Neuronal stem cell (in vitro differentiated cells): ENCODE measurements around the gene SIGLEC9.

ENCODE experiments used
- DNase-seq: peaks from one replicate; pipeline ENCODE4 v3.0.0-alpha.2; 2013; ENCODE audit warnings: low spot score
- H2AFZ ChIP-seq: one replicate; pipeline ENCODE4 v1.6.1; 2013; ENCODE audit warnings: mild to moderate bottlenecking, low read length, inconsistent platforms
- H2AK5ac ChIP-seq: 2 replicates; pipeline ENCODE4 v1.6.1; 2013; ENCODE audit warnings: low read depth, mild to moderate bottlenecking, inconsistent platforms, low read length, moderate library complexity, mixed read lengths
- H2BK120ac ChIP-seq: 2 replicates; pipeline ENCODE4 v1.6.1; 2013; ENCODE audit warnings: low read depth, mild to moderate bottlenecking, inconsistent platforms, low read length, moderate library complexity, mixed read lengths
- H2BK12ac ChIP-seq: one replicate; pipeline ENCODE4 v1.6.1; 2013; ENCODE audit warnings: low read length, inconsistent platforms
- H2BK15ac ChIP-seq: 2 replicates; pipeline ENCODE4 v1.6.1; 2013; ENCODE audit warnings: mild to moderate bottlenecking, low read length, inconsistent platforms, mixed read lengths
- H2BK5ac ChIP-seq: one replicate; pipeline ENCODE4 v1.6.1; 2013; ENCODE audit warnings: inconsistent platforms, mild to moderate bottlenecking, low read length, moderate library complexity
- H3K14ac ChIP-seq: one replicate; pipeline ENCODE4 v1.6.1; 2013; ENCODE audit warnings: low read length, inconsistent platforms
- H3K18ac ChIP-seq: 2 replicates; pipeline ENCODE4 v1.6.1; 2013; ENCODE audit warnings: low read length, inconsistent platforms
- H3K23ac ChIP-seq: 2 replicates; pipeline ENCODE4 v1.6.1; 2013; ENCODE audit warnings: low read depth, mild to moderate bottlenecking, mixed read lengths, low read length, inconsistent platforms; ENCODE audit not compliant: poor library complexity
- H3K27ac ChIP-seq: replicated peaks from 3 replicates; pipeline ENCODE4 v1.5.1; 2013; ENCODE audit warnings: low read length, inconsistent platforms
- H3K27me3 ChIP-seq, 3 experiments: 2 replicates each; pipeline ENCODE4 v1.6.1; 2013; ENCODE audit warnings: low read length in 3 of 3, mild to moderate bottlenecking in 2 of 3, inconsistent platforms in 1 of 3, low read depth in 1 of 3, mixed read lengths in 1 of 3, moderate library complexity in 1 of 3; ENCODE audit not compliant: control insufficient read depth in 3 of 3, insufficient read depth in 3 of 3
- H3K36me3 ChIP-seq, 2 donors: replicated peaks in 1 of 2; 2 replicates each; pipeline ENCODE4 v1.6.1; 2013; ENCODE audit warnings: low read length in 2 of 2; ENCODE audit not compliant: control insufficient read depth in 2 of 2, insufficient read depth in 2 of 2
- H3K4ac ChIP-seq: 2 replicates; pipeline ENCODE4 v1.6.1; 2013; ENCODE audit warnings: inconsistent platforms, mild to moderate bottlenecking, low read length, moderate library complexity
- H3K4me1 ChIP-seq, 2 donors: 1 replicate in 1 of 2; 2 replicates in 1 of 2; pipeline ENCODE4 v1.6.1; 2013; ENCODE audit warnings: low read length in 2 of 2, low read depth in 1 of 2; ENCODE audit not compliant: control insufficient read depth in 2 of 2, insufficient read depth in 1 of 2
- H3K4me2 ChIP-seq: one replicate; pipeline ENCODE4 v1.6.1; 2013; ENCODE audit warnings: mild to moderate bottlenecking, low read length, inconsistent platforms; ENCODE audit not compliant: insufficient read depth, poor library complexity, severe bottlenecking
- H3K4me3 ChIP-seq, 2 donors: 2 replicates each; pipeline ENCODE4 v1.5.1; 2013; ENCODE audit warnings: low read length in 2 of 2, mild to moderate bottlenecking in 2 of 2, inconsistent platforms in 1 of 2, moderate library complexity in 1 of 2
- H3K79me1 ChIP-seq: one replicate; pipeline ENCODE4 v1.6.1; 2013; ENCODE audit warnings: low read depth, mild to moderate bottlenecking, inconsistent platforms, low read length, moderate library complexity
- H3K9ac ChIP-seq: one replicate; pipeline ENCODE4 v1.6.1; 2013; ENCODE audit warnings: mild to moderate bottlenecking, low read depth, low read length, inconsistent platforms; ENCODE audit not compliant: poor library complexity
- H3K9me3 ChIP-seq, 2 donors: replicated peaks in 1 of 2; 2 replicates each; pipeline versions ENCODE3 to v1.6.1; 2013; ENCODE audit warnings: low read length in 2 of 2, mild to moderate bottlenecking in 2 of 2, inconsistent platforms in 1 of 2, low read depth in 1 of 2, mixed read lengths in 1 of 2, moderate library complexity in 1 of 2; ENCODE audit not compliant: control insufficient read depth in 2 of 2, insufficient read depth in 1 of 2
- H4K8ac ChIP-seq: one replicate; pipeline ENCODE4 v1.6.1; 2013; ENCODE audit warnings: low read depth, mild to moderate bottlenecking, inconsistent platforms, low read length, moderate library complexity
- H4K91ac ChIP-seq: one replicate; pipeline ENCODE4 v1.6.1; 2013; ENCODE audit warnings: low read length, low read depth, mild to moderate bottlenecking, inconsistent platforms; ENCODE audit not compliant: poor library complexity
- WGBS, 2 donors: extraction: QIAGEN DNeasy Blood & Tissue Kit; methylation state at CpG; one replicate each; pipeline ENCODE4 v1.1.7; 2013; ENCODE audit warnings: missing lambda C conversion rate in 2 of 2, mixed read lengths in 1 of 2; ENCODE audit not compliant: insufficient read length in 2 of 2, insufficient replicate concordance in 1 of 2; ENCODE audit errors: extremely low coverage in 2 of 2; 5-methylcytosine and 5-hydroxymethylcytosine counted together

The SIGLEC9 gene

DNA sequence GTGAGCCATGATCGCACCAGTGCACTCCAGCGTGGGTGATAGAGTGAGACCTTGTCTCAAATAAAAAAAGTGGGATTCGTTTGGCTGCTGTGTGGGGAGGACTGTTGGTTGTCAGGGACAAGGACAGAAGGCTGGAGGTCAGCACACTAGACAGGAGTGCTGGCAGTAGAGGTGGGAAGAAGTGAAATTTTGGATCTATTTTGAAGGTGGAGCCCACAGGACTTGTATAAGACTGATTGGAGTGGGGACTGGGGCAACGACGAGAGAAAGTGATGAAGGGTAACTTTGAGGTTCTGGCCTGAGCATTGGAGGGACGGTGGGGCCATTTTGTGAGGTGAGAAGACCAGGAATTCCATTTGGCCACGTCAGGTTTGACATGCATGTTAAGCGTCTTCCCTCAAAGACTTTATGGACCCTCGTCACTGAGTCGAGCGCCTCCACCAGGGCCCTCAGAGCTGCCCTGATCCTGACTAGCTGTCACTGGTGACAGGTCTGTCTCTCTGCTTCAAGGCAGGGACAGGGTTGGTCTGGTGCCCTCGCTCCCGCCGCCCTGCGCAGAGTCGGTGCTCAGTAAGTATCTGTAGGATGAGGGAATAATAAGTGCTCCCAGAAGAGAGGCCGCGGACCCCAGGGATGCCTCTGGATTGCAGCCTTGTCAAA, 17.2 kb upstream of the SIGLEC9 start:
- Histone ChIP-seq H2AFZ (peak overlapping the region; percentile 80), H3K4me3 (peak overlapping the region; percentile 58 to 90), H2BK5ac (no peak overlapping the region), H3K27ac (no peak overlapping the region), H2AK5ac (no peak overlapping the region), H3K14ac (no peak overlapping the region), H3K9ac (peak overlapping the region; percentile 88), H3K4me2 (peak overlapping the region; percentile 91), H3K79me1 (peaks cover 1% of the 10 kb centered on the region), H3K18ac (no peak overlapping the region), H4K8ac (no peak overlapping the region), H3K4me1 (peaks cover 0 to 9% of the 10 kb centered on the region in 2 donors), H2BK120ac (no peak overlapping the region), H4K91ac (no peak overlapping the region), H3K9me3 (no peaks in the 10 kb centered on the region), H3K27me3 (peaks cover 0 to 14% (median 0%) of the 10 kb centered on the region in 3 experiments), H2BK15ac (no peak overlapping the region), H3K36me3 (peaks cover 2 to 21% of the 10 kb centered on the region in 2 donors), H3K23ac (peak overlapping the region; percentile 25), H3K4ac (no peak overlapping the region), H2BK12ac (no peak overlapping the region)
- WGBS, 2 donors = no CpG with 5 or more reads among the region's 18 CpGs
- no peak for DNase-seq

DNA sequence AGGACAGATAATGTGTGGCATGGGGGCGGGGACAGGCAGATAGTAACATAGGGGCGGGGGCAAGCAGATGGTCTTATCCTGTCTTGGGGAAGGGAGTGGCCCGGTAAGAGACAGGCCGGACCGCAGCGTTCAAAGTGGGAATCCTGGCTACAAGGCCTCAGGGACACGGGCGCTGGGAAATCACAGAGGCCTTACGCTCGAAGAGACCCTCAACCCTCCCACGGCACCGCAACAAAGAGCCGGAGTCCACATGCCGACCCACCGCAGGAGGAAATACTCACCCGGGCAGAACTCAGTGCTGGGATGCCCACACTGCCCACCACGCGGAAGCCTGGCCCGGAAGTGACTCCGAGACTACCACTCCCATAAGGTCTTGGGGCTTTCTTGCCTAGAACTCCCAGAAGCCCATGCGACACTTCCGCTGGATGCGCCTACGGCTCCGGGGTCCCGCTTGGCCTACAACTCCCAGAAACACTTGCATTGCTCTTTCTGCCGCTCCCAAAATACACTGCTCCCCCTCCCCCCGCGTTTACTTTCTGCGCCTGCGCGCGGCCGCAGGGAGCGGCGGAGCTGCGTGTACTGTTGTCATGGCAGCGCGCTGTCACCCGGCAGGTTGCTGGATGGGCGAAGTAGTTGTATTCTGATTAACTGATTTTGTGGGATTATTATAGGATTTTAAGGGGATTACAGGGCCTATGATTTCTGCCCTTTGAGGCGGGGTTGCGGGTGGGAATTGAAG, 16.5 kb upstream of the SIGLEC9 start, which contains the start of gene CTU1:
Gene CTU1, minus strand, starts transcription at position 344 of the 739 bp plus-strand sequence. CDS start 3,840 bp downstream, outside the sequence.
- H2BK120ac ChIP-seq = no peak within 1 kb of the TSS
- no peak within 1 kb of the TSS for H2AK5ac ChIP-seq
- peaks cover 1% of the 10 kb centered on the region for H3K79me1 ChIP-seq
- peaks cover 0 to 19% (median 0%) of the 10 kb centered on the region in 3 experiments for H3K27me3 ChIP-seq
- peaks cover 0 to 9% of the 10 kb centered on the region in 2 donors for H3K4me1 ChIP-seq
- H3K14ac ChIP-seq = no peak within 1 kb of the TSS
- peak; percentile 98 for DNase-seq
- peak within 1 kb of the TSS; percentile 58 to 90 for H3K4me3 ChIP-seq
- H4K91ac ChIP-seq = no peak within 1 kb of the TSS
- H2BK12ac ChIP-seq = no peak within 1 kb of the TSS
- H3K36me3 ChIP-seq = peaks cover 0 to 14% of the 10 kb centered on the region in 2 donors
- no peak within 1 kb of the TSS for H4K8ac ChIP-seq
- WGBS, 2 donors = no CpG with 5 or more reads among the region's 43 CpGs
- peak within 1 kb of the TSS; percentile 91 for H3K4me2 ChIP-seq
- H3K23ac ChIP-seq = peak within 1 kb of the TSS; percentile 25
- H3K9me3 ChIP-seq = no peaks in the 10 kb centered on the region
- no peak within 1 kb of the TSS for H2BK15ac ChIP-seq
- H2BK5ac ChIP-seq = no peak within 1 kb of the TSS
- peak within 1 kb of the TSS; percentile 80 for H2AFZ ChIP-seq
- no peak within 1 kb of the TSS for H3K27ac ChIP-seq
- H3K9ac ChIP-seq = peak within 1 kb of the TSS; percentile 88
- H3K4ac ChIP-seq = no peak within 1 kb of the TSS
- H3K18ac ChIP-seq = no peak within 1 kb of the TSS

- Histone ChIP-seq H2BK120ac (no peak overlapping the region), H3K27ac (no peak overlapping the region), H3K27me3 (peaks cover 0 to 20% (median 0%) of the 10 kb centered on the region in 3 experiments), H3K14ac (no peak overlapping the region), H2BK15ac (no peak overlapping the region), H2BK12ac (no peak overlapping the region), H3K4me3 (peak overlapping the region; percentile 58 to 74), H2AFZ (peak overlapping the region; percentile 80), H3K4ac (no peak overlapping the region), H3K18ac (no peak overlapping the region), H3K23ac (no peak overlapping the region), H3K36me3 (peaks cover 0 to 10% of the 10 kb centered on the region in 2 donors), H3K4me2 (peak overlapping the region; percentile 78), H3K9me3 (no peaks in the 10 kb centered on the region), H2BK5ac (no peak overlapping the region), H3K79me1 (peaks cover 1% of the 10 kb centered on the region), H2AK5ac (no peak overlapping the region), H4K91ac (no peak overlapping the region), H4K8ac (no peak overlapping the region), H3K4me1 (peaks cover 0 to 9% of the 10 kb centered on the region in 2 donors), H3K9ac (no peak overlapping the region)
- no peak for DNase-seq
- WGBS, 2 donors = no CpG with 5 or more reads among the region's 15 CpGs
Measured at GRCh38 chr19:51108805-51109146, 15.9 kb upstream of the SIGLEC9 start.

- H2AK5ac ChIP-seq = no peak overlapping the region
- H3K27me3 ChIP-seq = peaks cover 0 to 30% (median 0%) of the 10 kb centered on the region in 3 experiments
- no peak overlapping the region for H3K4me3 ChIP-seq
Measured at GRCh38 chr19:51110666-51110971, 14.1 kb upstream of the SIGLEC9 start.

More at GRCh38 chr19:51110666-51110971, 14.1 kb upstream of the SIGLEC9 start:
- Histone ChIP-seq H3K9me3 (no peaks in the 10 kb centered on the region), H2BK120ac (no peak overlapping the region), H3K14ac (no peak overlapping the region), H4K8ac (no peak overlapping the region), H3K4me1 (peaks cover 0 to 9% of the 10 kb centered on the region in 2 donors), H2AFZ (no peak overlapping the region), H2BK12ac (no peak overlapping the region), H3K9ac (no peak overlapping the region), H3K79me1 (no peaks in the 10 kb centered on the region), H3K4me2 (no peak overlapping the region), H2BK15ac (no peak overlapping the region), H3K4ac (no peak overlapping the region), H2BK5ac (no peak overlapping the region), H4K91ac (no peak overlapping the region), H3K27ac (no peak overlapping the region), H3K23ac (no peak overlapping the region), H3K18ac (no peak overlapping the region), H3K36me3 (no peaks in the 10 kb centered on the region)
- no CpG with 5 or more reads among the region's 1 CpG for WGBS, 2 donors
- no peak for DNase-seq
